ENCODE results near the gene MAP3K13.
"Not testable (repeated sequence)": the region's sequence is repeated elsewhere in the genome, so short reads cannot be mapped to it uniquely, and the experiment has no call there.

Gene MAP3K13

GRCh38 chr3:185460719-185461350 is 97.9 kb downstream of the MAP3K13 start:
- Histone ChIP-seq H2BK5ac (ENCODE audit: low read depth, low read length, poor library complexity) (no peak overlapping the region), H3K4me1 (ENCODE audit: control insufficient read depth in 1 of 2, insufficient read depth in 2 of 2, low read length in 2 of 2) (no peaks in the 10 kb centered on the region), H3K4me3 (ENCODE audit: low read depth, low read length) (no peak overlapping the region), H3K4ac (ENCODE audit: low read depth, low read length) (no peak overlapping the region), H2BK120ac (ENCODE audit: insufficient read depth, low read length, poor library complexity) (no peak overlapping the region), H3K14ac (ENCODE audit: low read length) (no peak overlapping the region), H3K9me3 (ENCODE audit: insufficient read depth, low read depth, low read length) (no peaks in the 10 kb centered on the region), H3K4me2 (ENCODE audit: low read length) (no peak overlapping the region), H3K27ac (ENCODE audit: low read depth, low read length) (no peak overlapping the region), H4K12ac (ENCODE audit: low read depth, low read length) (no peak overlapping the region), H3K27me3 (ENCODE audit: insufficient read depth, low read length) (no peaks in the 10 kb centered on the region), H3K79me2 (ENCODE audit: control insufficient read depth, insufficient read depth, low read length, poor library complexity) (no peaks in the 10 kb centered on the region), H4K8ac (ENCODE audit: low read depth, low read length) (no peak overlapping the region), H2BK12ac (ENCODE audit: low read length) (no peak overlapping the region), H2AFZ (ENCODE audit: insufficient read depth, low read length, poor library complexity) (no peak overlapping the region), H3K79me1 (ENCODE audit: low read length) (no peaks in the 10 kb centered on the region), H2AK5ac (ENCODE audit: low read length) (no peak overlapping the region), H4K91ac (ENCODE audit: low read depth, low read length) (no peak overlapping the region), H3K36me3 (ENCODE audit: control insufficient read depth in 1 of 2, insufficient read depth in 2 of 2, low read length in 2 of 2) (peaks cover 0 to 2% of the 10 kb centered on the region in 2 experiments), H3K23ac (ENCODE audit: low read length) (no peak overlapping the region), H3K9ac (ENCODE audit: low read length) (no peak overlapping the region), H3K18ac (ENCODE audit: low read length) (no peak overlapping the region)
- WGBS (ENCODE audit: extremely low coverage, insufficient coverage, insufficient read length): no CpG with 5 or more reads among the region's 6 CpGs
- DNase-seq: peak in 1 of 2 donors; percentile 46

- no peak overlapping the region for H3K4ac ChIP-seq (ENCODE audit: low read depth, low read length)
- H2BK12ac ChIP-seq (ENCODE audit: low read length): no peak overlapping the region
- H3K14ac ChIP-seq (ENCODE audit: low read length): no peak overlapping the region
- peaks cover 0 to 2% of the 10 kb centered on the region in 2 experiments for H3K36me3 ChIP-seq (ENCODE audit: control insufficient read depth in 1 of 2, insufficient read depth in 2 of 2, low read length in 2 of 2)
- no peaks in the 10 kb centered on the region for H3K79me1 ChIP-seq (ENCODE audit: low read length)
- H2AK5ac ChIP-seq (ENCODE audit: low read length): no peak overlapping the region
- no peak overlapping the region for H3K4me3 ChIP-seq (ENCODE audit: low read depth, low read length)
- no peaks in the 10 kb centered on the region for H3K9me3 ChIP-seq (ENCODE audit: insufficient read depth, low read depth, low read length)
- H3K9ac ChIP-seq (ENCODE audit: low read length): no peak overlapping the region
- H4K8ac ChIP-seq (ENCODE audit: low read depth, low read length): no peak overlapping the region
- no peaks in the 10 kb centered on the region for H3K4me1 ChIP-seq (ENCODE audit: control insufficient read depth in 1 of 2, insufficient read depth in 2 of 2, low read length in 2 of 2)
- WGBS (ENCODE audit: extremely low coverage, insufficient coverage, insufficient read length): no CpG with 5 or more reads among the region's 9 CpGs
- no peak overlapping the region for H3K23ac ChIP-seq (ENCODE audit: low read length)
- H4K12ac ChIP-seq (ENCODE audit: low read depth, low read length): no peak overlapping the region
- H3K79me2 ChIP-seq (ENCODE audit: control insufficient read depth, insufficient read depth, low read length, poor library complexity): no peaks in the 10 kb centered on the region
- DNase-seq: peak; percentile 57 to 84
- H3K4me2 ChIP-seq (ENCODE audit: low read length): no peak overlapping the region
- H2AFZ ChIP-seq (ENCODE audit: insufficient read depth, low read length, poor library complexity): no peak overlapping the region
- H3K18ac ChIP-seq (ENCODE audit: low read length): no peak overlapping the region
- H2BK120ac ChIP-seq (ENCODE audit: insufficient read depth, low read length, poor library complexity): no peak overlapping the region
- no peaks in the 10 kb centered on the region for H3K27me3 ChIP-seq (ENCODE audit: insufficient read depth, low read length)
- H4K91ac ChIP-seq (ENCODE audit: low read depth, low read length): no peak overlapping the region
- H3K27ac ChIP-seq (ENCODE audit: low read depth, low read length): no peak overlapping the region
- H2BK5ac ChIP-seq (ENCODE audit: low read depth, low read length, poor library complexity): no peak overlapping the region
Observed at GRCh38 chr3:185465471-185465870, 102.5 kb downstream of the MAP3K13 start.

DNA sequence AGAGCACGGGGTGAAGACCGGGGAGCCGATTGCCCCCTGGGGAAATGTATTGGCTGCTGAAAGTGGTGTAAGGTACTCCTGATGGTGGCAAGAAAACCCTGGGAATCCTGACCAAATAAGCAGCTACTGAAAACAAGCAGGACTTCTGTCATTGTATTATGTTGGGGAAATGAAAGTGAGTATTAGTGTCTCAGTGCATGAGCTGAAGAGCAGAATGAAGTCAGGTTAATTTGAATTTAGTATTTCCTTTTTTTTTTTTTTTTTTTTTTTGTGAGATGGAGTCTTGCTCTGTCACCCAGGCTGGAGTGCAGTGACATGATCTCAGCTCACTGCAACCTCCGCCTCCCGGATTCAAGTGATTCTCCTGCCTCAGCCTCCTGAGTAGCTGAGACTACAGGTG is 103.2 kb downstream of the MAP3K13 start:
- not testable (repeated sequence) for H2BK5ac ChIP-seq (ENCODE audit: low read depth, low read length, poor library complexity); H2AFZ ChIP-seq (ENCODE audit: insufficient read depth, low read length, poor library complexity); H3K79me2 ChIP-seq (ENCODE audit: control insufficient read depth, insufficient read depth, low read length, poor library complexity); H3K4me3 ChIP-seq (ENCODE audit: low read depth, low read length); H3K27ac ChIP-seq (ENCODE audit: low read depth, low read length); H4K91ac ChIP-seq (ENCODE audit: low read depth, low read length); H3K36me3 ChIP-seq (ENCODE audit: control insufficient read depth in 1 of 2, insufficient read depth in 2 of 2, low read length in 2 of 2); DNase-seq; H3K9me3 ChIP-seq (ENCODE audit: insufficient read depth, low read depth, low read length); H3K4me2 ChIP-seq (ENCODE audit: low read length); H3K4ac ChIP-seq (ENCODE audit: low read depth, low read length); H4K8ac ChIP-seq (ENCODE audit: low read depth, low read length); H2AK5ac ChIP-seq (ENCODE audit: low read length); H3K23ac ChIP-seq (ENCODE audit: low read length); H3K79me1 ChIP-seq (ENCODE audit: low read length); H3K18ac ChIP-seq (ENCODE audit: low read length); H2BK120ac ChIP-seq (ENCODE audit: insufficient read depth, low read length, poor library complexity); H3K27me3 ChIP-seq (ENCODE audit: insufficient read depth, low read length); H4K12ac ChIP-seq (ENCODE audit: low read depth, low read length); H3K4me1 ChIP-seq (ENCODE audit: control insufficient read depth in 1 of 2, insufficient read depth in 2 of 2, low read length in 2 of 2); H3K14ac ChIP-seq (ENCODE audit: low read length); H3K9ac ChIP-seq (ENCODE audit: low read length); H2BK12ac ChIP-seq (ENCODE audit: low read length)
- no CpG with 5 or more reads among the region's 5 CpGs for WGBS (ENCODE audit: extremely low coverage, insufficient coverage, insufficient read length)

- WGBS (ENCODE audit: extremely low coverage, insufficient coverage, insufficient read length): no CpG with 5 or more reads among the region's 3 CpGs
- no peaks in the 10 kb centered on the region for H3K4me1 ChIP-seq (ENCODE audit: control insufficient read depth in 1 of 2, insufficient read depth in 2 of 2, low read length in 2 of 2)
- H3K23ac ChIP-seq (ENCODE audit: low read length): no peak overlapping the region
- no peak overlapping the region for H3K9ac ChIP-seq (ENCODE audit: low read length)
- H2BK12ac ChIP-seq (ENCODE audit: low read length): no peak overlapping the region
- H3K27me3 ChIP-seq (ENCODE audit: insufficient read depth, low read length): no peaks in the 10 kb centered on the region
- no peak overlapping the region for H2BK5ac ChIP-seq (ENCODE audit: low read depth, low read length, poor library complexity)
- no peak overlapping the region for H4K8ac ChIP-seq (ENCODE audit: low read depth, low read length)
- no peak overlapping the region for H2AFZ ChIP-seq (ENCODE audit: insufficient read depth, low read length, poor library complexity)
- H3K4me2 ChIP-seq (ENCODE audit: low read length): no peak overlapping the region
- no peaks in the 10 kb centered on the region for H3K79me2 ChIP-seq (ENCODE audit: control insufficient read depth, insufficient read depth, low read length, poor library complexity)
- no peaks in the 10 kb centered on the region for H3K9me3 ChIP-seq (ENCODE audit: insufficient read depth, low read depth, low read length)
- no peak for DNase-seq
- H3K79me1 ChIP-seq (ENCODE audit: low read length): no peaks in the 10 kb centered on the region
- H3K14ac ChIP-seq (ENCODE audit: low read length): no peak overlapping the region
- H2AK5ac ChIP-seq (ENCODE audit: low read length): no peak overlapping the region
- no peak overlapping the region for H3K4ac ChIP-seq (ENCODE audit: low read depth, low read length)
- no peak overlapping the region for H4K12ac ChIP-seq (ENCODE audit: low read depth, low read length)
- H3K36me3 ChIP-seq (ENCODE audit: control insufficient read depth in 1 of 2, insufficient read depth in 2 of 2, low read length in 2 of 2): peaks cover 0 to 5% of the 10 kb centered on the region in 2 experiments
- no peak overlapping the region for H3K4me3 ChIP-seq (ENCODE audit: low read depth, low read length)
- no peak overlapping the region for H3K27ac ChIP-seq (ENCODE audit: low read depth, low read length)
- no peak overlapping the region for H4K91ac ChIP-seq (ENCODE audit: low read depth, low read length)
- H2BK120ac ChIP-seq (ENCODE audit: insufficient read depth, low read length, poor library complexity): no peak overlapping the region
- H3K18ac ChIP-seq (ENCODE audit: low read length): no peak overlapping the region
Observed at GRCh38 chr3:185469542-185469941, 106.6 kb downstream of the MAP3K13 start.

All from trophoblast cell (in vitro differentiated cells and primary cell).